Sigmoid colon (tissue), 7 donors: ENCODE data around the gene NT5DC1. TPM values are rescaled to one million over a fixed set of nuclear protein-coding genes. Genes with fewer than 3 reads are reported as not detected.

Experiments
- DNase-seq: peaks from one replicate; pipeline ENCODE4 v3.0.0-alpha.2; 2019
- H3K27ac ChIP-seq, 4 donors: fragments of 200-600 bp; sonication (generic); one replicate each; pipeline ENCODE4 v1.5.1; 2016 to 2019; ENCODE audit warnings: mild to moderate bottlenecking in 1 of 4
- H3K27me3 ChIP-seq, 3 donors: fragments of 200-600 bp; sonication (generic); one replicate each; pipeline ENCODE4 v1.5.1; 2019; ENCODE audit warnings: mild to moderate bottlenecking in 1 of 3
- H3K36me3 ChIP-seq, 4 donors: fragments of 200-600 bp; sonication (generic); one replicate each; pipeline ENCODE4 v1.5.1; 2016 to 2019
- H3K4me1 ChIP-seq, 4 donors: fragments of 200-600 bp; sonication (generic); one replicate each; pipeline ENCODE4 v1.5.1; 2017 to 2019
- H3K4me3 ChIP-seq, 4 donors: fragments of 200-600 bp; sonication (generic); one replicate each; pipeline ENCODE4 v1.5.1; 2017 to 2019; ENCODE audit warnings: mild to moderate bottlenecking in 2 of 4, moderate library complexity in 1 of 4
- H3K9me3 ChIP-seq, 4 donors: fragments of 200-600 bp in 3 of 4; sonication (generic) in 3 of 4; one replicate each; pipeline versions ENCODE4 v1.5.1 to v1.6.1; 2013 to 2019
- CTCF ChIP-seq, 4 experiments: fragments of 450-650 bp in 3 of 4; fragments of 200-600 bp in 1 of 4; IDR thresholded peaks; one replicate each; pipeline ENCODE4 v1.5.1; 2016 to 2019; ENCODE audit warnings: antibody characterized with exemption in 4 of 4, mild to moderate bottlenecking in 3 of 4, moderate library complexity in 2 of 4
- EP300 ChIP-seq, 4 donors: sonication (generic); formaldehyde crosslinking; IDR thresholded peaks; one replicate each; pipeline ENCODE4 v1.6.1; 2017; ENCODE audit warnings: antibody characterized with exemption in 4 of 4
- POLR2A ChIP-seq, 2 donors: fragments of 450-650 bp; IDR thresholded peaks; one replicate each; pipeline ENCODE4 v1.6.1; 2016; ENCODE audit warnings: antibody characterized with exemption in 2 of 2, mild to moderate bottlenecking in 2 of 2, moderate library complexity in 2 of 2
- POLR2AphosphoS5 ChIP-seq, 4 donors: sonication (generic); formaldehyde crosslinking; IDR thresholded peaks; one replicate each; pipeline ENCODE4 v1.6.1; 2017; ENCODE audit warnings: antibody characterized with exemption in 4 of 4
- WGBS, 2 donors: extraction: QIAGEN DNeasy Blood & Tissue Kit; methylation state at CpG; one replicate each; pipeline ENCODE4 v1.1.7; 2013; 5-methylcytosine and 5-hydroxymethylcytosine counted together
- intact Hi-C: fragments of 100-400 bp; cut with DNase I; formaldehyde crosslinking; loops from one replicate; pipeline ENCODE4 v1.15.1; 2023
- polyA plus RNA-seq, 3 donors: library from polyadenylated mRNA; stranded (reverse); fragments of 200-250 nt; gene quantifications; one replicate each; pipeline ENCODE4 v1.2.3, GENCODE V29; 2013
- total RNA-seq, 4 donors: library from RNA; depleted of rRNA; stranded (reverse); fragments of >200 nt; gene quantifications; one replicate each; pipeline ENCODE4 v1.1.0, GENCODE V29; 2016
- donor health status: healthy with polysubstance abuse.
- donor health status: Bipolar disorder and iron deficiency.
- donor health status: healthy.

The NT5DC1 gene
- total and polyA plus RNA-seq, 7 donors = 8.2 to 21.7 (median 9.9) TPM

GRCh38 chr6:116169880-116170279 lies 69.2 kb downstream of the NT5DC1 start:
- no peak for TF ChIP-seq CTCF (IDR thresholded peaks at IDR 0.05)
- no peak for TF ChIP-seq POLR2AphosphoS5 (IDR thresholded peaks at IDR 0.05)
- TF ChIP-seq EP300 (IDR thresholded peaks at IDR 0.05) = no peak
- no peak for TF ChIP-seq POLR2A (IDR thresholded peaks at IDR 0.05)
- Histone ChIP-seq H3K4me3 (no peak overlapping the region), H3K27ac (no peak overlapping the region), H3K4me1 (peaks cover 0 to 7% (median 0%) of the 10 kb centered on the region in 4 donors), H3K9me3 (no peaks in the 10 kb centered on the region), H3K27me3 (no peaks in the 10 kb centered on the region), H3K36me3 (peaks cover 0 to 3% (median 0%) of the 10 kb centered on the region in 4 donors)
- intact Hi-C loops = no loop called here
- WGBS, 2 donors = 89 to 96% methylated on average over 2 of the region's 2 CpGs
- DNase-seq = no peak

GRCh38 chr6:116170358-116171057 lies 69.9 kb downstream of the NT5DC1 start:
- no peaks in the 10 kb centered on the region for H3K27me3 ChIP-seq
- peaks cover 0 to 5% (median 0%) of the 10 kb centered on the region in 4 donors for H3K9me3 ChIP-seq
- 88 to 91% methylated on average over 5 of the region's 5 CpGs for WGBS, 2 donors
- no peak overlapping the region for H3K27ac ChIP-seq
- DNase-seq = no peak
- intact Hi-C loops = no loop called here
- H3K4me1 ChIP-seq = peaks cover 0 to 7% (median 0%) of the 10 kb centered on the region in 4 donors
- H3K4me3 ChIP-seq = no peak overlapping the region
- no peak for TF ChIP-seq CTCF (IDR thresholded peaks at IDR 0.05)
- TF ChIP-seq POLR2A (IDR thresholded peaks at IDR 0.05) = no peak
- TF ChIP-seq EP300 (IDR thresholded peaks at IDR 0.05) = no peak
- no peak for TF ChIP-seq POLR2AphosphoS5 (IDR thresholded peaks at IDR 0.05)
- peaks cover 0 to 3% (median 0%) of the 10 kb centered on the region in 4 donors for H3K36me3 ChIP-seq

- TF ChIP-seq POLR2A (IDR thresholded peaks at IDR 0.05) (no peak), EP300 (IDR thresholded peaks at IDR 0.05) (no peak), CTCF (IDR thresholded peaks at IDR 0.05) (no peak), POLR2AphosphoS5 (IDR thresholded peaks at IDR 0.05) (no peak)
- intact Hi-C loops = no loop called here
- peaks cover 0 to 6% (median 3%) of the 10 kb centered on the region in 4 donors for H3K9me3 ChIP-seq
- peaks cover 0 to 3% (median 0%) of the 10 kb centered on the region in 4 donors for H3K36me3 ChIP-seq
- H3K27ac ChIP-seq = no peak overlapping the region
- no peaks in the 10 kb centered on the region for H3K4me1 ChIP-seq
- no peak overlapping the region for H3K4me3 ChIP-seq
- H3K27me3 ChIP-seq = no peaks in the 10 kb centered on the region
- WGBS, 2 donors = 65% methylated on average over 3 of the region's 3 CpGs
- DNase-seq = no peak
Observed at GRCh38 chr6:116173928-116174327, 73.3 kb downstream of the NT5DC1 start.

- Histone ChIP-seq H3K4me1 (no peaks in the 10 kb centered on the region), H3K27me3 (no peaks in the 10 kb centered on the region), H3K4me3 (no peak overlapping the region), H3K27ac (no peak overlapping the region), H3K9me3 (peaks cover 0 to 6% (median 3%) of the 10 kb centered on the region in 4 donors), H3K36me3 (peaks cover 0 to 3% (median 0%) of the 10 kb centered on the region in 4 donors)
- no peak for TF ChIP-seq EP300 (IDR thresholded peaks at IDR 0.05)
- no peak for TF ChIP-seq POLR2AphosphoS5 (IDR thresholded peaks at IDR 0.05)
- no peak for TF ChIP-seq CTCF (IDR thresholded peaks at IDR 0.05)
- TF ChIP-seq POLR2A (IDR thresholded peaks at IDR 0.05) = no peak
- no peak for DNase-seq
- 96 to 97% methylated on average over 2 of the region's 2 CpGs for WGBS, 2 donors
- intact Hi-C loops = no loop called here
Observed at GRCh38 chr6:116175344-116175743, 74.7 kb downstream of the NT5DC1 start.
